Measurements from ENCODE around the gene BAG3. TPM values are rescaled to one million over a fixed set of nuclear protein-coding genes. Genes with fewer than 3 reads are reported as not detected.
"Not testable (repeated sequence)": the region's sequence is repeated elsewhere in the genome, so short reads cannot be mapped to it uniquely, and the experiment has no call there.

The BAG3 gene
- total RNA-seq, 1 experiment from 2014 or later, result 28.6 TPM

DNA sequence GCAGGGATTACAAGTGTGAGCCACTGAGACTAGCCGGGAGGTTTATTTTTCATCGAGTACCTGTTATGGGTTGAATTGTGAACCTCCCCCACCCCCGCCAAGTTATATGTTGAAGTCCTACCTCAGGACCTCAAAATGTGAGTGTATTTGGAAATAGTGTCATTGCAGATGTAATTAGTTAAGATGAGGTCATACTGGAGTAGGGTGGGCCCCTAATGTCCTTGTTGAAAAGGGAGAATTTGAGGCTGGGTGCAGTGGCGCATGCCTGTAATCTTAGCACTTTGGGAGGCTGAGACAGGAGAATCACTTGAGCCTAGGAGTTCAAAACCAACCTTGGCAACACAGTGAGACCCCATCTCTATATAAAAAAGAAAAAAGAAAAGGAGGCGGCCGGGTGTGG is 10.8 kb upstream of the BAG3 start:
- no peak for DNase-seq (ENCODE audit: low read depth)

DNA sequence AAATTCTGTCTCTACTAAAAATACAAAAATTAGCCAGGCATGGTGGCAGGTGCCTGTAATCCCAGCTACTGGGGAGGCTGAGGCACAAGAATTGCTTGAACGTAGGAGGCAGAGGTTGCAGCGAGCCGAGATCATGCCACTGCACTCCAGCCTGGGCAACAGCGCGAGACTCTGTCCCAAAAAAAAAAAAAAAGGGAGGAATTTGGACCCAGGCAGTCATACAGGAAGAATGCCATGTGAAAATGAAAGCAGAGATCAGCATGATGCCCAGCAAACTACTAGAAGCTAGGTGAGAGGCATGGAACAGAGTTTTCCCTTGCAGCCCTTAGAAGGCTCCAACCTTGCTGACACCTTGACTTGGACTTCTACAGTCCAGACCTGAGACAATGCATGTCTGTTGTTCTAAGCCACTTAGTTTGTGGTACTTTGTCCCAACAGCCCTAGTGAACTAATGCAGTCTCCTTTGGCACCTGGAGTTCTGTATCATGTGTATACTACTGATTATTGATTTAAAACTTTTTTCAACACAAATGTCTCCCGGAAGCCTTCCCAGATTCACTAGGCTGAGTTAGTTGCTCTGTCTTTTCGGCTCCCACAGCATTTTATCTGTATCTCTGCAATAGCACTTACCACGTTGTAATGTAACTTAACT is 10.2 kb upstream of the BAG3 start:
- DNase-seq (ENCODE audit: low read depth), result no peak

DNA sequence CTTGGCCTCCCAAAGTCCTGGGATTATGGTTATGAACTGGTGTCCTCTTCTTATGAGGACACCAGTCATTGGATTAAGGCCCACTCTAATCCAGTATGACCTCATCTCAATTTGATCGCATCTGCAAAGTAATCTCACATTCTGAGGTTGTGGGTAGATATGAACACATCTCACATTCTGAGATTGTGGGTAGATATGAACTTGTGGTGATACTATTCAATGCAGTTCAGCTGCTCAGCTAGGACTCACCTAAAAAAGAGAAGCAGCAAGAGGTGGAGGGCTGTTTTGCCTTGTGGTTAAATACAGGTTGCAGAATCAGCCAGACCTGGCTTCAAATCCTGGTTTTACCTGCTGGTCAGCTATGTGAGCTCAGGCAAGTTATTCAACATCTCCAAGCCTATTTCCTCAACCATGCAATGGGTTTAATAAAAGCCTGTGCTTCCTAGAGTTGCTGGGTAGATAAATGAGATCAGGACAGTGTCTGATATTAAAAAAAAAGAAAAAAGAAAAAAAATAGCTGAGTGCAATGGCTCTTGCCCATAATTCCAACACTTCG is 8.5 kb upstream of the BAG3 start:
- DNase-seq (ENCODE audit: low read depth), result peak; percentile 54

DNA sequence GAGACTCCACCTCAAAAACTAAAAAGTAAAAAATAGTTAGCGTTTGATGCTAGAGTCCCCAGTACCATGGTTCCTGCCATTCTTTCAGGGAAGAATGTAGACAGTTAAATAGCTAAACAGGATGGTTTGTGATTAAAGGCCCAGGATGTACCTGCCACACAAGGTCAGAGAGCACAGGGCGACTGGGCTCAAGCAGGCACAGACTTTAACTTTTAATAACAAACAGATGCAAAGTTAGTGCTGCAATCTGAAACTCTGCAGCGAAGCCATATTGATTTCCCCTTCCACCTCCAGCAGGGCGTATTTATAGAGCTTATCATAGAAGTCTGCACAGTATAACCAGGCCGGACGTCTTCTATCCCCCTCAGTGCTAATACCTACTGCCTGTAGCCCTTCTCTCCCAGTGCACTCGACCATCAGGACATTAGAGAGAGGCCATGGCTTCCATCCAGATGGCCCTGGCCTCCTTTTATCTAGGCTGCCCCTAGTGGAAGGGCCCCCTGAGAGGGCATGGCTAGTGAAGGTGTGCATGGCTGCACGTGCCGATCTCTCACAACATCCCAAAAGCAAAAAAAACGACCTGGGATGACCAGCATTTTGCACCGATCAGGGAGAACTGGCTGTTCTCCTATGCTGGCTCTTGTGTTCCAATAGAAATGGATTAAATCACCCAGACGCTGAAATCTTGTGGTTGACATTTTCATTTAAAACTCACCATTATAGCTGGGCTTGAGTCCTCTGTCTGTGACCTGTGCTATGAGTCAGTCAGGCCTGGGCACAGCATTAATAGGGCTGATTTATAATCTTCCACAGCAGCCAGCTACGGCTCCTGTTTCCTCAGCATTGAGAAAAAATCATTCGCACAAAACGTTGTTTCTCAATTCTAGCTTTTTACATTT is 7.6 kb upstream of the BAG3 start:
- DNase-seq (ENCODE audit: low read depth), result peak; percentile 64

DNA sequence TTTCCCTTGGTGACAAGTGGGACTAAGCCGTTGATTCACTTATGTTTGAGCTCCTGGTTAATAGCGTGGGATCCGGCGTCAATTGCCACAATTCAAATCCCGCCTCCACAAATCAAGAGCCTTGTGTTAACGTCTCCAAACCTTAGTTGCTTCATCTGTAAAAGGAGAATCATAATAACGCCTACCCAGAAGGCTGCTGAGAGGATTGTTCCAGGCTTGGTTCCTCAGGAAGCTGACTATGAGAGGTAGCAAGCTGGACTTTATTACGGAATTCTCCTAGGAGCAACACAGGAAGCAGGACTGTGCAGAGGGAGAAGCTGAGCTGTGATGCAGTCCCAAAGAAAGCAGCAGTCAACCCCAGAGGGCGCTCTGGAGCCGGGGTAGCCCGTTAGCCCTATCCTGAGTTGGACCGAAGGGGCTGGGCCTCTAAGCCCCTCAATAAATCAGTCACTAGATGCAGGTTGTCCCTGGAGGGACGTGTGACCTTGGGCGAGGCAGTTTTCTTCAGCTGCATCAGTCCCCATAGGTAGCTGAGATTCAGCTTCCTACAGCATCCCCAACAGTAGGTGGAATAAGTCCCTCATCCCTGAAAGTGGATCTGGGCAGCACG is 6.9 kb upstream of the BAG3 start:
- DNase-seq (ENCODE audit: low read depth), result no peak

DNA sequence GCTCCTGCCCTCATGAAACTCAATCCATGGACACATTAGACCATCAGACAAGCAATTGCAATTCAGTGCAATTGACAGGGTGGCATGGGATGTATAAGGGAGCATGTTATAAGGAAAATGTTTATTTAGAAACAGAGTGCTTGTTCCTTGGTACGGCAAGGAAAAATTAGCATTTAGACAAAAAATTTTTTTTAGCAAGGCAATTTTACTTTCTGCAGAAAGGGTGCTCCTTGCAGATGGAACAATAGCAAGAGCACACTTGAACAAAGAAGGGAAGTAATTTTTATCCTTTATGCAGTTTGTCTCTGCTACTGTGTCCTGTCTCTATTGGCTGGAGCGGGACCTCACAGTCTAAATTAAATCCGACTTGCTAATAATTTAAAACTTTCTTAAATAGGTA is 6.2 kb upstream of the BAG3 start:
- DNase-seq (ENCODE audit: low read depth), result no peak

DNA sequence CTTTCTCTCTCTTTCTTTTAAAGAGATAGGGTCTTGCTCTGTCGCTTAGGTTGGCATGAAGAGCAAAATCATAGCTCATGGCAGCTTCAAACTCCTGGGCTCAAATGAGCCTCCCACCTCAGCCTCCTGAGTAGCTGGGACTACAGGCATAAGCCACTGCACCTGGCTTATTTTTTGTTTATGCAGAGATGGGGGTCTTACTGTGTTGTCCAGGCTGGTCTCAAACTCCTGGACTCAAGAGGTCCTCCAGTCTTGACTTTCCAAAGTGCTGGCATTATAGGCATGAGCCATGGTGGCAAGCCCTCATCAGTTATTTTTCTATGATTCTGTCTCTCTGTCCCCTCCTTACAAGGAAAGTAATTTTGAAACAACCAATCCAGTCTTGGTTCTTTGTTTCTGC is 1.1 kb upstream of the BAG3 start:
- no peak for DNase-seq (ENCODE audit: low read depth)

DNA sequence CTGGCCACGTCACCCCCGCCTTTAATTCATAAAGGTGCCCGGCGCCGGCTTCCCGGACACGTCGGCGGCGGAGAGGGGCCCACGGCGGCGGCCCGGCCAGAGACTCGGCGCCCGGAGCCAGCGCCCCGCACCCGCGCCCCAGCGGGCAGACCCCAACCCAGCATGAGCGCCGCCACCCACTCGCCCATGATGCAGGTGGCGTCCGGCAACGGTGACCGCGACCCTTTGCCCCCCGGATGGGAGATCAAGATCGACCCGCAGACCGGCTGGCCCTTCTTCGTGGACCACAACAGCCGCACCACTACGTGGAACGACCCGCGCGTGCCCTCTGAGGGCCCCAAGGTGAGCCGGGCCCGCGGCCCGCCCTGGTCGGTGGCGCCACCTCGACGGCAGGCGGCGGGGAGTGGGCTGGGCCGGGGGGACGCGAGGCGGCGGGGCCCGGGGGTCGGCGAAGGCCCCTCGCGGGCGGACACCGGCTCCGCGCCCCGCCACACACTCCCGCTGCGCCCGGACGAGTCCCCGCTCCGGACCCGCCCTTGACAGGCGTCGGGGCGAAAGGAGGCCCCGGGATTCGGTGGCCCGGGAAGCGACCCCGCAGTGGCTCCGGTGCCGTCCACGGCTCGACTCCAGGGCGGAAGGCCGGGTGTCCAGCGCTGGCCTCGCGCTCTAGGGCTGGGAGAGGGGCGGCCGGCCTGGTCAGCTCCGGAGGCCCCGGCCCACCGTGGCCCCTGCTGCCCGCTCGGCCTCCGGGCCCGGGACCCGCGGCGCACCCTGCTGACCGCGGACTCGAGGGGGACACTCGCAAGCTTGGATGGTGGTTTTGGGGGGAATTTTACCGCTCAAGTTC is 557 bp downstream of the BAG3 start:
- DNase-seq (ENCODE audit: low read depth), result peak; percentile 17

DNA sequence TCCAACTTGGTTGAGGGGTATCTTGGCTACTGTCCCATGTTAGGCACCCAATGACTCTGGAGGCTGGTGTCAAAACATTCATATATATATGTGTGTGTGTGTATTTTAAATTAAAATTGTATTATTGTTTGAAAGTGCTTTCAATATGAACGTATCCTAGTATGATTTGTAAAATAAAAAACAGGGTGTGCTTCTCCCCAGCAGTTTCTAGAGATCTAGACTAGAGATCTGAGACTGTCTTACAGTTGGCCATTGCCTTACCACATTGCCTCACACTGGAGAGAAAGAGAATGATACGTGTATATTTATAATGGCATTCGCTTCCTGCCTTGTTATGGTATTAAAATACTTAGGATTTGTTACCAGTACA is 1.2 kb downstream of the BAG3 start:
- peak; percentile 77 for DNase-seq (ENCODE audit: low read depth)

DNA sequence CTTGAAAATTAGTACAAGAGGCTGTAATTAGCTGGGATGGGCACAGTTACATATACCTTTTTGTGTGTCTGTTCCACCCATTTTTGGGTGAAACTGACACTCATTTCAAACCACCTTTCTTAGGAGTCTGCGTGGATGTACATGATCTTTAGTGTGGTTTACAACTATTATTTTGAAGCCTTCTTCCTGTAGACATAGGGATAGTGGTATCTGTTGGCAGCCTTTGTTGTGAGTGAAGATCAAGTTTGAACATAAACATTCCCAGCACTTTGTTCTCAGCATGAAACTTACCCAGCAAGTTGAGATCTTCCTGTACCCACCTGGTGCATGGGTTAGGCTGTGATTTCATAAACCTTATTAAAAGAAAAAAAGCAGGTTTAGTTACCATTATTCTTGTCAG is 2.0 kb downstream of the BAG3 start:
- DNase-seq (ENCODE audit: low read depth), result no peak

DNA sequence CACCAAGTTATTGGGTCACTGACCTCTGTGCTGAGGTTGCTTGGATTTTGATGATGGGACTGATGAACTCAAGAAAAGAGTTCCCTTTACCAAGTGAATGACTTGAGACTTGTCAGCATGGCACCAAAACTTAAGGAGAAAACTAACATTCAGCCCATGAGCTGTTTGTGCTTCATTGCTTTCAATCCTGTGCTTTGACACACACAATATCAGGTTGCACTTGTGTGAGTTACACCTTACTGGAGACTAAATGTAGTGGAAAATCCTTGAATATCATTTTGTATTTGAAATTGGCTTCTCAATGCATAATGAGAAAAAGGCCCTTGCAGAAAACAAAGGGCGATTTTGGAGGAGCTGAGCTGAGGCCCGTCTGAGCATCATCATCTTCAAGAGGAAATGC is 2.7 kb downstream of the BAG3 start:
- no peak for DNase-seq (ENCODE audit: low read depth)

DNA sequence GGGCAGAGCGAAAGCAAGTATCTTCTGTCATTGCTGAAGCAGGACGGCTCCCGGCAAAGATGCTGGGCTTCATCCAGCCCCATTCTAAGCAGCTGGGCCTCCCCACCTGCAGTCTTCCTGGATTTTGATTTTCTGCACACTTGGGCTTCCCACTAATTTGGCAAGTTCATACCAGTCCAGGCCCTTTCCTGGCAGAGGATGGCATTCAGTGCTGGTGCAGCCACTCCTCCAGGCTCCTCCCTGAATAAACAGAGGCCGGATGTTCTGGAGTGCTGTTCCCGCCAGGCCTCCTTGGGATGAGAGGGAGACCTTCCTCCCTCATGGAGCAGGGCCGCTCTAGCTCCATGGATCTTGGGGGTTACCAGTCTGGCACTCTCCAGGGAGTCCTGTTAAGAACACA is 3.4 kb downstream of the BAG3 start:
- peak; percentile 52 for DNase-seq (ENCODE audit: low read depth)

DNA sequence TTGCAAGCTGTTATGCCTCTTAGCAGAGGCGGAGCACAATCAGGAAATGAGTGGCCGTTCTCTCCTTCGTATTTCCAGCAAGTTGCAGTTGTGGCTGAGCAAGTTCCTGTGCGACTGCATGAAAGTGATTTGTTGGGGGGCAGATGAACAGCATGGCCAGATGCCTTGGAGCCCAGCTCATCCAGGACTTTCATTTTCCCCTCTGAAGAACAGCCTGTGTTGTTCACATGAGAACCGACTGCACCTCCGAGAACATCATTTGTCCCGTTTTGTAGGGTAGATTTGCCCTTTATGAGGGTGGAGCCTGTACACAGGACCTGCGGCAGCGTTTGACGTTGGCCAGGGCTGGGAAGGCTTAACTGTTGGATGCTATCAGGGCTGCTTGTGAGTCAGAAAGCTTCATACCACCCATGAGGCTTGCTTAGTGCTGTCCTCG is 4.4 kb downstream of the BAG3 start:
- DNase-seq (ENCODE audit: low read depth), result peak; percentile 81

DNA sequence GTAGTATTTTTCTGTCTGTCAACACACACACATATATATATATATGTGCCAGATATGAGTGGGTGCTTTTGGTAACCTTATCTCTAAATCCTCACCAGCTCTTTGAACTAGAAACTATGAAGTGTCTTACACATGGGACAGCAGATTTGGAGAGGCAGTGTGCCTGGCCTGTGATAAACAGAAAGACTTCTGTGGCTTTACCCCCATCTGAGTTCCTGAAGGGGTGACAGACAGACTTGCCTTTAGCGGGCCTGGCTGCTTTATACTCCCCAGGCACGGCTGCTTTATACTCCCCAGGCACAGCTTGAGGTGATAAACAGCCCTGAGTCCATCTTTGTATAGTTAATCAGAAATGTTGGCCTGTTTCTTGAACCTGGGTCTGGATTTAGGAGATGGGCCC is 5.6 kb downstream of the BAG3 start:
- DNase-seq (ENCODE audit: low read depth), result no peak

DNA sequence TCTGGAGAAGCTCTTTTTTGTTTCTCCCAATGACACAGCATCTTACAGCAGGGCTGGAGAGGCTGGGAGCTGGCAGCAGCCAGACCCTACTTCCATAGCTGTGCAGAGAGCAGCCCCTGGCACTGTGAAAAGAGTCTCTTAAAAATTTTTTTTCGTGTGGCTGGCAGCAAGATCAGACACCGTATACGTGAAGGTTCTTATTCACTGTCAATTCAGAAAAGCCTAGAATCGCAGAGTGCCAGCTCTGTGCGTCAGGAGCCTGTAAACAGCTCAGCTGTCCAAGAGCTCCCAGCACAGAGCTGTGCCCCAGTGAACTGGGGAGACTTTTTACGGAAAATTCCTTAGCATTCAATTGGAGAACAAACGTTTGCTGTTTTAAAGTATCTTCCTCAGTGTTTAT is 6.5 kb downstream of the BAG3 start:
- peak; percentile 67 for DNase-seq (ENCODE audit: low read depth)

DNA sequence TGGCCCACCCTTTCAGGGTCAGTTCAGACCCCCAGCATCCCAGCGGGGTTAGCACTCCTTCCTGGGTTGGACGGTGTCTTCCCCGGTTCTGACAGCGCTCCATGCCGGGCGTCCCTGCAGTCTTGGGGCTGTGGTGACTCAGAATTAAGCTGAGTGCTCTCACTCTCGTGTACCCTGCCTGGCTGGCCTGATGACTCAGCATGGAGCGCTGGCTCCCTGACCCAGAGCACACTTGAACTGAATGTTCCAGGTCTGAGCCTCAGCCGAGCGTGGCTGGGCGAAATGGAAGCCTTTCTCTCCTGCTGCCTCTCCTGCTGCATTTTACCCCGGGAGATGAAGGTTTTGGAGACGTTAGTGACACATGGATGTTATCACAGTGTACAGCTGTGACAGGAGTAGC is 7.1 kb downstream of the BAG3 start:
- peak; percentile 94 for DNase-seq (ENCODE audit: low read depth)

DNA sequence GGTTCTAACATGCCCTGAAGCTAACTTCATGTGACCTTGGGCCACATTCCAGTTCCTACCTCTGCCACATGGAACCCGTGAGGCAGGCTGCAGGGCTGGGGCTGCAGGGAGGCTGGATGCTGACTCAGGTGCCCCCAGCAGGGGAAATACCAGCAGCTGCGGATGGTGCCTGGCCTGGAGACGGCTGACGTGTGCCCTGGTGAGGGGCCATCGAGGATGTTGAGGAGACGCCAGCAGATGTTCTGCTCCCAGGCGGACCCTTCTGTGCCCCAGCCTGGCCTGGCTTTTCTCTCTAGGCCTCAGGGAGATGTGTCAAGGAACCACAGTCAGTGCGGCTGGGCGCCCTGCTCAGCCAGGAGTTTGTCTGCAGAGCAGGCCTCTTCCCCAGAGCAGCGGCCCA is 8.8 kb downstream of the BAG3 start:
- no peak for DNase-seq (ENCODE audit: low read depth)

DNA sequence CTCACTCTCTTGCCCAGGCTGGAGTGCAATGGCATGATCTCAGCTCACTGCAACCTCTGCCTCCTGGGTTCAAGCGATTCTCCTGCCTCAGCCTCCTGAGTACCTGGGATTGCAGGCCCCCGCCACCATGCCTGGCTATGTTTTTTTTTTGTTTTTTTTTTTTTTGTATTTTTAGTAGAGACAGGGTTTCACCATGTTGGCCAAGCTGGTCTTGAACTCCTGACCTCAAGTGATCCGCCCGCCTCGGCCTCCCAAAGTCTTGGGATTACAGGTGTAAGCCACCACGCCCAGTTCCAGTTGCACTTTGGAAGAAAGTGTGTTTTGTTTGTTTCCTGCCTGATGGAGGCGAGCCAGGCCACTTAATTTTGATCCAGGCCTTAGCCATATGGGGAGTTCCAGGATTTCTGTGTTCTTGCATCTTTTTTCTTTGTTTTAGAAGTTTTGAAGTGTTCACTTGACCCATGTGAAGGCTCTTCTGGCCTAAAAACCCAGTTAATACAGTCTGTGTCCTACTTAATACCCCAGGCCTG is 11.0 kb downstream of the BAG3 start:
- DNase-seq (ENCODE audit: low read depth), result not testable (repeated sequence)

DNA sequence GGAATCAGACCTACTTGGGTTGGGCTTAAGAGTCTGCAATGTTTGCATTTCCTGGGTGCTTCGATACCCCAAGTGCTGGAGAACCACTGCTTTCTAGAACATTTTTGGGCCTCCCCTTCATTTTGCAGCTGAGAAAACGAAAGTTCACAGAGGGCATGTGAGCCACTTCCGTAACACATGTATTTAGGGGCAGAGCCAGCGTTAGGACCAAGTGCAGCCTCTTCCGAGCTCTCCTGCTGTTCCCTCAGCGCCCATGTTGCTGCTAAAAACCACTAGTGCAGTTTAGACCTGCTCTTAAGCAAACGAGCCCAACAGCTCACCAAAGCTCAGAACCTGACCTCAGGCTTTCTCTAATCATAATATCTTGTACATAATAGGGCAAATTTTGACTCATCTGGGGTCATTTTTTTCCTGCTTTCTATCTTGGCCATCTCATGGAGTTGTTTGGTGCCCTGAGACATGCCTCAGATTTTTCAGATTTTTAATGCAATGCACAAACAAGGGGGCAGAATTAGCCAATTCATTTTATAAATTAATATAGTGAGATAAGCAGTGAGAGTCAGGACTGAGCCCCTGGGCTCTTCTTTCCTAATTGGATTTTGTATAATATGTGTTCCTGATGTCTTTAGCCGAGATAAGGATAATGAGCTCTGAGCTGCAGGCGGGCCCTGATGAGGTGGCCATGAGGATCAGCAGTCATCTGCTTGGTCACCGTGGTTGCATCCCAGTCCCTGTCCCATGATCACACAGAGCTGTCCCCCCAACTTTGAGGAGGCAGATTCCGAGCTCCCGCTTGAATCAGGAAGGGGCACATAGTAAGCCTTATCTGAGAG is 12.9 kb downstream of the BAG3 start:
- DNase-seq (ENCODE audit: low read depth), result peak; percentile 68

DNA sequence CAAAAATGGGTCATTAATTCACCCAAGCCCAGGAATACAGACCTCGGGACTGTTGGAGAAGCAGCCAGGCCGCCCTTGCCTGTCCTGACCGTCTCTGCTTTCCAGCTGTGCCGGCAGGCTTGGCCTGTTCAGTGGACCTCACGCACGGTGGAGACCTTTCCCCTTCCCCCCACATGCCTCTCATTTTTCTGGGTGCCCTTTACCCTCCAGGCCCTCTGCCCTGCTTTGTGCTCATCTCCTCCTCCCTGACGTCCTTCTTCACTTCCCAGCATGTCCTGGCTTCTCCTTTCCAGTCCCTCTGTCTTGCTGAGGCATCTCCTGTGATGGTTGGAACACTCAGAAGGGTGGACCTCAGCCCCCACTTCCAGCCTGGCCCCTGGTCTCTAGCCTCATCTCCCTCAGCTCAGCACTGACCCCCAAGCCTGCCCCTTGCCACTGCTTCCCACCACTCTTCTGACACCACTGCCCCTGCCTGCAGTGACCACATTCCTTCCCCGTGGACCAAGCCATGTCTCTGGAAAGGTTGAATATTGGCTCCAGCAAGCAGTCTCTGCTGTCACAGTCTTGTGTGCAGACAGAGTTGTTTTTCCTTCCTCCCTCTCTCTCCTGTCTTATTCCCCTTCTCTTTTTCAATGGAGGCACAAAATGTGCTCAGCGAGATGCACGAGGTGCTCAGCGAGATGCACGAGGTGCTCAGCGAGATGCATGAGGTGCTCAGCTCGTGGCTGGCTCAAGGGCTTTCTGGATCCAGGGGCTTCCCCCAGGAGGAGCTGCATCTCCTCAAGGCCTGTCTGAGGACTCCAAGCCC is 14.9 kb downstream of the BAG3 start:
- no peak for DNase-seq (ENCODE audit: low read depth)
